Effector CD4-positive, alpha-beta T cell (primary cell): Measurements from ENCODE around the gene BPIFB6.

Source experiments
- DNase-seq: peaks from one replicate; pipeline ENCODE4 v3.0.0-alpha.2; 2020

Gene BPIFB6

DNA sequence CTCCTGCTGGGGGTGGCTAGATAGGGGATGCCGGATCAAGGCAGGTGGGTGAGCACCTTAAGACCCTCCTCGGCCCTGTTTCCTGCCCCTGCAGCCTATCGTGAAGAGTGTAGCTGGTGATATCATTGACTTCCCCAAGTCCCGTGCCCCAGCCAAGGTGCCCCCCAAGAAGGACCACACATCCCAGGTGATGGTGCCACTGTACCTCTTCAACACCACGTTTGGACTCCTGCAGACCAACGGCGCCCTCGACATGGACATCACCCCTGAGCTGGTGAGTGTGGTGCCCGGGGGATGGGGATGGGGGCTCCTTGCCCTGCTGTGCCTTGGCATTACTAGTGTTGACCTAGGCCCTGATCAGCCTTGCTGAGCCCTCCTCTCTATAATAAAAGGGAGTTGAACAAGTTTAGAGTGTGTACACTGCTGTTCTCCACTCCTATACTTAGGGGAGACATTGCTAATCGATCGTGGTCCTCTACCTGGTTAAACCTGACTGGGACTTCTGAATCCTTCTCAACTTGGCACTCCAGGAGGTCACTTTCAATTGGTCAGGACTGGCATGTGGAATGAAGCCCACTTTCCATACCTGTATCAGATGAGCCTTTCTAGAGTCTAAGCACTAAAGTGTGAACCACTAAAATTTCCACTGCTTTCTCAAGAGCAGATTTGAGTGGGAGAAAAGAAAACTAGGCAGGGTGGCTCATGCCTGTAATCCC is 33.3 kb downstream of the BPIFB6 start:
- DNase-seq: no peak

DNA sequence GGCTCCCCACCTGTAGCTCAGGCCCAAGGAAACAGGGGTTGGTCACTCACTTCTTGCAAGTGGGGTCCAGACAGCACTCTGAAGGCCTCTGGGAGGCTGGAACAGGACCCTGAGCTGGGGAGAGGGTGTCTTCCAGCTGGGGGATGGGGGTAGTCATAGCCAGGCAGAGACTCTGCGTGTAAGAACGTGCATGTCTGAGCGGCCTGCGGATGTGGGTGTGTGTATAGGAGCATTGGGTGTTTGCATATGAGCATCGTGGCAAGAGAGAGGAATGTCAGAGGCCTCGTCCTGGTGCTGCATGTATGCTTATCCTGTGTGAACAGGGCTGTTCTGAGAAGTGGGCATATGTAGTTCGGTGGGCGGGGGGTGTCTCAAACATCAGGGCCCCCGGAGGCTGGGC is 34.3 kb downstream of the BPIFB6 start:
- no peak for DNase-seq

DNA sequence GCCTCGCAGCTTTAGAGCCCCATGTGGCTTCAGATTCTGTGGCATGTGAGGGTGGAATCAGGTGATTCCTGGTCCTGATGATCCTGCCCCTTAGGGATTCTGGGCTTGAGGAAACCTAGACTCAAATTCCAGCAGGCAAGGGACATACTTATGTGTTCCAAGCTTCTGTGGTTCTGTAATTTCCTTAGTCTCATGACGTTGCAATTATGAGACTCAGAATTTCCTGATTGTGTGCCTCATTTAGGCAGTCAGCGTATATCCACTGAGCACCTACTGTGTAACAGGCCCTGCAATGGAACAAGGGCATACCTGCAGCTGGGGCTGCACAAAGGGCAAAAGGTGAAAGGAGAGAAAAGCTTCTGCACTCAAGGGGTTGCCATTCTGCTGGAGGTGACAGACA is 36.4 kb downstream of the BPIFB6 start:
- DNase-seq: no peak

DNA sequence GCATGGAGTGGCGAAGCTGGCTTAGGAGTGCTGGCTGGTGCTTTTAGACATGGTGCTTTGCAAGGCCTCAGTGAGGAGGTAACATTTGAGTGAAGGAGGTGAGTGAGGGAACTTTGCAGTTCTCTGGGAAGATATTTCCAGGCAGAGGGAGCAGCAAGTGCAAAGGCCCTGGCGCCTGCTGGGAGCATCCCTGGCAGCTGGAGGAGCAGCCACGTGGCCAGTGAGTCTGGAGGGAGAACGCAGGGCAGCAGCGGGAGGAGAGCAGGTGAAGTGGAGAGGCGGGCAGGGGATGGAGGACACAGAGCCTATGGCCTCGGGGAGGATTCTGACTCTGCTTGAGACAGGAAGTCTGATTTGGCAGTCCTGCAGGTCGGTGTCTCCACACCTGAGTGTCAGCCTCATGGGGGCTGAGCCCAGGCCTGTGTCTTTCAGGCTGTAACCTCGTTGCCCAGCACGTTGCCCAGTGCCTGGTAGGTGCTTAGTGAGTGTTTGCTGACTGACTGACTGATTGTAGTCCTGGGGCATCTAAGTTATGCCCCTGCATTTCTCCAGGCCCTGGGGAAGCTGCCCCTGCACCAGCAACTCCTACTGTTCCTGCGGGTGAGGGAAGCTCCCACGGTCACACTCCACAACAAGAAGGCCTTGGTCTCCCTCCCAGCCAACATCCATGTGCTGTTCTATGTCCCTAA is 36.9 kb downstream of the BPIFB6 start:
- DNase-seq: no peak

DNA sequence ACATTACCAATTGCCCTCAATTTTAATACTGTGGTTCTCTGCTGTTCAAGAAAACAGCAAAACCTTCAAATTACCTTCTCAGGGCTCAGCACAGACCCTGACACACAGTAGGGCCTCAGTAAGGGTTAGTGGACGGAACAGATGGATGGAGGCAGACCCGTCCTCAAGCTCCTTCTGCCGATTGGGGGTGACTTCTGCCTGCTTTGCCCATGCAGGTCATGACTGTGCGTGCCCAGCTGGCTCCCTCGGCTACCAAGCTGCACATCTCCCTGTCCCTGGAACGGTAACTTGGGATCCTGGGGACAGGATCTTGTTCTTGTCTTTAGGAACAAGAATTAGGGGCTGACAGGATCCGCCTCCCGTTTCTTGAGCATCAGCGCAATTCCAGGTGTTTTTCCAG is 38.2 kb downstream of the BPIFB6 start:
- no peak for DNase-seq

DNA sequence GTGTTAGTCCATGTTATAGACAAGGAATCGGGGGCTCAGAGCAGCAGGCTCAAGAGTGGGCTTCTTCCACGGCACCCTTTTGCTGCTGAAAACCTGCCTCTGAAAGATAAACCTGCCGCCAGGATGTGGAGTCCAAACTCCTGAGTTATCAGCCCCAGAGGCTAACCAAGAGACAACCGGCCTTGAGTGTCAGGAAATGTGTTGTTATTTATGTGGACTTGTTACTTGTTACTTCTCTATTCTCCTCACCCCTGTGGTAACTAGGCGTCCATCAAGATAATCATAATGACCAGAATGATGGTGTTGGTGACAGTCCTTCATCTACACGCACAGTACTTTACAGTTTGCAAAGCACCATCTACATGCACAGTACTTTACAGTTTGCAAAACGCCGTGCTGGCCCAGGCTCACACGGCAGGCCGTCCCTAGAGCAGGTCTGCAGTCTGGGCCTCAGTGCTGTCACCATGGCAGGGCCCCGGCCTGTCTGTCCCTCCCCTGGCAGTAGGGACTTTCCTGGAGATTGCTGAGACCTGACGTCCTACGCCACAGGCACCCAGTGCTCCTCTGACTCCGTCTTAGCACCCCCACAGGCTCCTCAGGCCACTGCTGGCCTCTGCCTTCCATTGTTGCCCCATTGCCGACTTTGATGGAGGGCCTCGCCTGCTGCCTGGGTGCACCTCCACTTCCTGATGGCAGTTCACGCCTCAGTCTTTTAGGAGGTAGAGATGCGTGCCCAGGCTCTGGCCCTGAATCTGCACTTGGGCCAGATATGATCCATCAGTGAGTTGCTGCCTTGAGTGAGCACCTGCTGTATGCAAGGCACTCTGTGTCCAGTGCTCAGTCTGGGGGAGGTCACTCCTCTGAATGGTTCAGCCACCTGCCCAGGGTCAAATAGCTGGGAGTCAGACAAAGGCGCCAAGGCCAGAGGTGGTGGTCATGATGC is 38.9 kb downstream of the BPIFB6 start:
- DNase-seq: no peak

DNA sequence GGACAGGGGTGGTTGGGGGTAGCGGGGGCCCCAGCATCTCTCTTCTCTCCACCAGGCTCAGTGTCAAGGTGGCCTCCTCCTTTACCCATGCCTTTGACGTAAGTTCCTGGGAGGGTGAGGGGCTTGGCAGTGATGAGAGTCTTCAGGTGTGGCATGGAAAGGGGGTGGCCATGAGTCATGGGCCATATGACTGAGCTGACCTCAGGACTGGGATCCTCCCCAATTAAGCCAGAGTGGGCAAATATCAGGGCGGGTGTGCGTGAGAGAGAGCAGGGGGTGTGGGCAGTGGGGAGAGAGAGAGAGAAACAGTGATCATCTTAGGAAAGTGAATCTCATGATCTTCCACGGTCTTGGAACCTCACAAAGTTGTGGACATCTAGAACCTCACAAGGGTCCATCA is 39.8 kb downstream of the BPIFB6 start:
- DNase-seq: no peak

DNA sequence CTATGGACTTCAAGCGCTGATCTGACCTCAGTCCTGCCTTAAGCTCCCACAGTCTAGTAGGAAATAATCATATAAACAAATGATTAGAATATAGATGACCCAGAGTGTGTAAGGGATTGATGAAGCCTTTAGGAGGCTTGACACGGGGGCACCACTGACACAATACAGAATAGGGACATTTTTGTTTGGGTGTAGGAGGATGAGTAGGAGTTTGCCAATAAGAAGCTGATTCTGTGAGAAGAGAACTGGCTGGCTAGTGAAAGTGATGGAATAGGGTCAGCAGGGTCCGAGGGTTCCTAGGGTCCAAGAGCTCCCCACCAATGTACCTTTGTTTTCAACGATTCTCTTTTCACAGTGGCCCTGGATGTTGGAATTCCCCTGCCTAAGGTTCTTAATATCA is 40.9 kb downstream of the BPIFB6 start:
- no peak for DNase-seq

DNA sequence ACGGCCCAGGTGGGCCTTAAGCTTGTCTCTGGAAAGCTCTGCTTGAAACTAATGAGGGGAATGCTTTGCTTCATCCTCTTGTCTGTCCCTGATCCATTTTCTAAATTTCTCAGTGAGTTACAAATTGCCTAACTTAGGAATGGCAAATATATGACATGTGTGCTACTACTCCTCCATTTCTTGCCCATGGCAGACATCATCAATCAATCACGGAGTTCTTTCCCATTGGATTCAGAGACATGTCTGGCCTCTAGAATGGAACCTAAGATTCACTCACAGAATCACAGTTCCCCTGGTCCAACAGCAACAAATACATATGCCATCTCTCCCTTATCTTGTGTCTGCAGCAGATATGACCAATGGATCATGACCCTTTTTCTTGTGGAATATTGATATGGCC is 41.4 kb downstream of the BPIFB6 start:
- DNase-seq: no peak

DNA sequence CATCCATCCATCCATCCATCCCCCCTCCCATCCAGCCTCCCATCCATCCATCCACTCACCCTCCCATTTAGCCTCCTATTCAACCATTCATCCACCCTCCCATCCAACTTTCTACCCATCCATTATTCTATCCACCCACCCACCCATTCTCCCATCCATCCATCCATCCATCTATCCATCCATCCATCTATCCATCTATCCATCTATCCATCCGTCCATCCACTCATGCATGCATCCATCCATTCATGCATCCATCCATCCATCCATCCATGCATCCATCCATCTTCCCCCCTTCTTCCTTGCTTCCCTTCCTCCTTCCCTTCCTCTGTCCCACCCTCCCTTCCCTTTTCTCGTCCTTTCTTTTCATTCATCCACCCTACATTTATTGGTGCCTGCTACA is 43.2 kb downstream of the BPIFB6 start:
- DNase-seq: no peak

DNA sequence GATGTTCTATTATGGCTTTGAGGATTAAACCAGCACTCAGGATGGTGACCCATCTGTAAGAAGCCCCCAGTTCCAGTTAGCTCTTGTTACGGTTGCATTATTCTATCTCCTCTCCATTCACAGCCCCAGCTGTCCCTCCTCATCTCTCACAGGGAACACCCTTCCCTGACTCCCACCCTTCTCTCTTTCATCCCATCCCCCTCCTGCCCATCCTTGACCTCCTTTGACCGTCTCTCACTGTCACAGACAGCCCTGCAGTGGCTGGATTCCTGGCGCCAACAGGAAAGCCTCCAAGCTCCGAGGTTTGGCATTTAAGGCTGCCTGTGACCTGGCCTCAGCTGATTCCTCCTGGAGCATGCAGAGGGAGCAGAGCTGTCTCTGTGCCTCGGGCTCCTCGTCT is 43.8 kb downstream of the BPIFB6 start:
- no peak for DNase-seq

DNA sequence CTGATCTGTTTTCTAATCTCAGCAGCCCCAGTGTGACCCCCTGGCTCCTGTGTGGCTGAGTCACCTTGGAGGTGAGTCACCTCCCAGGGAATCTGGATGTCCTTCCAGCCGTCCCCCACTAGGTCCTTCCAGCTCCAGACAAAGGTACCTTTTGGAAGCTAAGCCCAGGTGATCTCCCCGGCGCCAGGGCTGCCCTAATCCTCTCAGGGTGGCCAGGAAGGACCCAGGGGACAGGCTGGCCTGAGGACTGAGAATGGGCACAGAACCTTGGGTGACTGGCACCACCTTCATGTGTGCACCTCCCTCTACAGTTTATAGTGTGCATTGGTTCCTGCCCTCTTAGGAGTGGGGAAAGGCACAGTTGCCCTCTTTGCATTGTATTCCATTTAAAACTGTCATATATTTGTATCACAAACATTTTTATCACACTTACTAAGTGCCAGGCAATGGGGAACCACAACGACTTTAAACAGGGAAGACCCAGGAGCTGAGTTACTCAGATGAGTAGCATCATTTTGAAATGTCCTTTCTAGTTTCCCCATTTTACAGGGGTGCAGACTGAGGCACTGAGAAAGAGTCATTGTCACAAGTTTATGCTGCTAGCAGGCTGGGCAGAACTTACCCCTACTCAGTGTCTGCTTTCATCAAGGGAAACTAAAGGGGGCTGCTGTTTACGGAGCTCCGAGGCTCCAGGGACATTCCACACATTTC is 45.4 kb downstream of the BPIFB6 start:
- no peak for DNase-seq

DNA sequence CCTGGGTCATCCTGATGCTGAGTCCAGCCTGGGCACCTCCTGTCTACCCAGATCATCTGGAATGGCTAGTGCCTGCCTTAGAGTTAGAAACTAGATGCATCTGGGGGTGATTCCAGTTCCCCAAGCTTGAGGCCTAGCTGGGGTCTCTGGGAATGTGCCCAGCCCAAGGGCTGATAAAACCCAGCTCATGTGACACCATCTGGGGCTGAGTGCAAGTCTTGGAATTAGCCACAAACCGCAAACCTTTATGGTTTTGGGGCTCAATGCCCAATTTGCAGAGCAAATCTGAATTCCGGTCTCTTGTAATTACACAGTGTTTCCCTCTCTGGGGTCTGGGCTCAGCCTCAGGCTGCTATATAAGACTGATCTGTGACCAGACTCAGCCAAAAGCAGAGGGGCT is 47.8 kb downstream of the BPIFB6 start, which contains the start of gene BPIFB4:
TSS of gene BPIFB4 (plus strand) at position 385 of the 400 bp plus-strand sequence. CDS start 1,884 bp downstream, outside the sequence.
- no peak for DNase-seq

DNA sequence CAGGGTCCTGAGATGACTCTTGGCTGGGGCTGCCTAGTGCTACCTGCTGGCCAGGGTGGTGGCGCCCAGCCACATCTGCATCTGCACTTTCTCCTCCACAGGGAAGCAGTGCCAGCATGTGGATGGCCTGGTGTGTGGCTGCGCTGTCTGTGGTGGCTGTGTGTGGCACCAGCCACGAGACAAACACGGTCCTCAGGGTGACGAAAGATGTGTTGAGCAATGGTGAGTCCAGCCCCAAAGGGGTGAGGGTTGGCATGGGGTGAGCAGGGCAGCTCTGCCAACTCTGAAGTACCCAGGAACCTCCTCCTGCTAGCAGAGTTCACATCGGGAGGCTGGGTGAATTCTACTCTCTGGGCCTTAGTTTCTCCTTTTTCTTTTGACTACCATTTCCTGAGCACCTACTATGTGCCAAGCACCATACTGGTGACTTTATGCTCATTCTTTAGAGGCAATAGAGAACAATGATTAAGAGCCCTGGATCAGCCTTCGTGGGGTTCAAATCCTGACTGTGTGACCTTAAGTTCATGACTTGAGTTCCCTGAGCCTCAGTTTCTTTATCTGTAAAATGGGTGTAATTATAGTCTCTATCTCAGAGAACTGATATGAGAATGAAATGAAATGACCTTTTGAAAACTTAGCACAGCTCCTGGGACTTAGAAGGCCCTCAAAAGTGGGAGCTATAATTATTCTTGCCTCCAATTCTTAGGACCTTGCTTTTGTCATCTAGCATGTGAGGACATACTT is 50.1 kb downstream of the BPIFB6 start:
- DNase-seq: no peak

DNA sequence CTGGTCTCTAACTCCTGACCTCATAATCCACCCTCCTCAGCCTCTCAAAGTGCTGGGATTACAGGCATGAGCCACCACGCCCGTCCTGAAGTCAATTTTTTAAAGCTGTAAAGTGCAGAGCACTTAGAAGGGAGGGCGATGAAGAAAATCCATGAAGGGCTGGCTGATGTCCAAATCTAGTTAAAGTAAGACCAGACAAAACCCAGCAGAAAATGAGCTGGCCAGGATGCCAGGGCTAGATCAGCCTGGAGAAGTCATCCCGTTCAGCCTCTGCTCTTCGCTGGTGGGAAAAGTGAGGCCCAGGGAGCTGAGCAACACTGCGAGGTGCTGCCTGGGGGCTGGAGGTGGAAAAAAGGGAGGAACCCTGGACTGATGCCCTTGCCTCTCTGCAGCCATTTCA is 51.1 kb downstream of the BPIFB6 start:
- no peak for DNase-seq

DNA sequence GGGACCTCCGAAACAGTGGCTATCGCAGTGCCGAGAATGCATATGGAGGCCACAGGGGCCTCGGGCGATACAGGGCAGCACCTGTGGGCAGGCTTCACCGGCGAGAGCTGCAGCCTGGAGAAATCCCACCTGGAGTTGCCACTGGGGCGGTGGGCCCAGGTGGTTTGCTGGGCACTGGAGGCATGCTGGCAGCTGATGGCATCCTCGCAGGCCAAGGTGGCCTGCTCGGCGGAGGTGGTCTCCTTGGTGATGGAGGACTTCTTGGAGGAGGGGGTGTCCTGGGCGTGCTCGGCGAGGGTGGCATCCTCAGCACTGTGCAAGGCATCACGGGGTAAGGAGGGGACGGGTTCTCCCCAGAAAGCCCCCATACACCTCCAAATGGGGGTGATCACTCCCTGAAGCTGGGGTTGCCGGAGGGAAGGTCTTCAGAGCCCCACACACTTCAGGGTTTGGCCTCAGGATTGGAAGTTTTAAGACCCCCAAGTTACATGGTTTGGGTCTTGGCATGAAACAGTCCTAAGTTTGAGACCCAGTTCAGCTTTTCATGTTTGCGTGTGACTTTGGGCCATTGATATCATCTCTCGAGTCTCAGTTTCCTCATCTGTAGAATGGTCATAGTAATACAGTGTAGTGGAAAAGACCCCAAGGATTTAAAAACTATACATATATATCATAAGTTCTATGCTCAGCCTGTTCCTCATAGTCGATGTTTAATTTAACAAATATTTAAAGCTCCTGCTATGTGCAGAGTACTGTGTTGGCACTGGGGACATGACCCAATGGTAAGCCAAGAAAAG is 52.3 kb downstream of the BPIFB6 start:
- no peak for DNase-seq

DNA sequence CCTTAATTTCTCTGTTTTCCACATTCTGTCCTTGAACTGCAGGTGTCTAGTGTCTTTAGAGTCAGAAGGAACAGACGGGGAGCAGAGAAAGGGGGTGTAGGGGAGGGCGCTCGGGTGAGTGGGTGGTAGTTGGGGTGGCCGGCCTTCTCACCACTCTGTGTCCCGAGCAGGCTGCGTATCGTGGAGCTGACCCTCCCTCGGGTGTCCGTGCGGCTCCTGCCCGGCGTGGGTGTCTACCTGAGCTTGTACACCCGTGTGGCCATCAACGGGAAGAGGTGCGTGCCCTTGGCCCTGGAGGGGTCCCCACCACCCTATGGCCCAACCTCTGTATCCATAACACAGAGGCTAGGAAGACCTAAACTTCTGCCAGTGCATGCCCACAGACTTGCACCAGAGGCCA is 53.3 kb downstream of the BPIFB6 start:
- DNase-seq: no peak

DNA sequence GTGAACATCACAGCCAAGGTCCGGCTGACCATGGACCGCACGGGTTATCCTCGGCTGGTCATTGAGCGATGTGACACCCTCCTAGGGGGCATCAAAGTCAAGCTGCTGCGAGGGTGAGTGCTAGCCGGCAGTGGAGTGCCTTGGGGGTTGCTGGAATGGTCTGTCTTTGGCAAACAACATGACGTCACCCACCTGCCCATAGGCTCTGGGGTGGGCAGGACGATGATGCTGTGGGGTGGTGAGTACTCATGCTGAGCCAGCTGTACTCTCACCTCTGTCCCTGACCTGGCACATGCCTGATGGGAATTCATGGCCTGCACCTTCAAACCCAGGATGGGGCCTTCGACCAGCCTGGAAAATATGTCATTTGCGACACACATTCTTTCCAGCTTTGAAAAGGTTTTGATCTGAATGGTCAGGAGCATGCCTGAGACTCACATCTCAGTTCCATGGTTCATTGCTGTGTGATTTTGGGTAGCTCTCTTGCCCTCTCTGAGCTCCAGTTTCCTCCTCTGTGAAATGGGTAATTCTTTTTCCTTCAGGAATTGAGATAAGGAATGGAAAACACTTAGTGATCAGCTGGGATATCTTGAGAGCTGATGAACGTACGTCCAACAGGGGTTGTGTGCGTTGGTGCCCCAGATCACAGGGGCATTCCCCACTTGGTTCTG is 54.7 kb downstream of the BPIFB6 start:
- DNase-seq: no peak

DNA sequence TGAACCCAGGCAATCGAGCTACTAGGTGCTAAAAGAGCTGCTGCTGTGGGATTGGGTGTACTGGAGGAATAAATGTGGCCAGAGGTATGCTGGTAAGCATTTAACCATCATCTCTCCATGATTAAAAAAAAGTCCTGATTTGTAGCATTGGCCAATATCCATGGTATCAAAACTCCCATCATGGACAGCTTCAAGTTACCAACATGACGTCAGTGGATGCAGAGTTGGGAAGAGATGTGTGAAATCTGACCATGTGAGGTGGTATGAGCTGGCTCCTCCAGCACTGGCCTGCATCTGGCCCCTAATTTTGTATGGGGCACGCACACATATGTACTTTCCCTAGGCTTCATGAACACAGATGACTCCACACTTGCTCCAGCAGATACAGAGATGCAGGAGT is 59.7 kb downstream of the BPIFB6 start:
- DNase-seq: no peak

DNA sequence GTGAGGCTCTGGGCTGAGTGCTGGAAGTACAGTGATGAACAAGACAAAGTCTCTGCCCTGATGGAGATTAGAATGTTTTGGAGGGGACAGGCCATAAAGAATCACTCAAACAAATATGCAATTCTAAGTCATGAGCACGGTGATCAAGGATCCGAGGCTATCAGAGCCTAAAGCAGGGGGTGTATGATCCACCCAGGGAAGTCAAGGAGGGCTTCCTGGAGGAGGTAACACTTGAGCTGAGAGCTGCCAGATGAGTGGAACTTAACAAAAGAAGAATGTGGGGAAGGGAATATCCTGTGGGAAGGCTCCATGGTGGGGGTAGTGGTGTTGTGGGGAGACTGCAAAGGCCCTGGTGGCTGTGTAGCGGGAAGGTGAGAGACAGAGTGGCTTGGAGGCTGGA is 60.2 kb downstream of the BPIFB6 start:
- DNase-seq: no peak

DNA sequence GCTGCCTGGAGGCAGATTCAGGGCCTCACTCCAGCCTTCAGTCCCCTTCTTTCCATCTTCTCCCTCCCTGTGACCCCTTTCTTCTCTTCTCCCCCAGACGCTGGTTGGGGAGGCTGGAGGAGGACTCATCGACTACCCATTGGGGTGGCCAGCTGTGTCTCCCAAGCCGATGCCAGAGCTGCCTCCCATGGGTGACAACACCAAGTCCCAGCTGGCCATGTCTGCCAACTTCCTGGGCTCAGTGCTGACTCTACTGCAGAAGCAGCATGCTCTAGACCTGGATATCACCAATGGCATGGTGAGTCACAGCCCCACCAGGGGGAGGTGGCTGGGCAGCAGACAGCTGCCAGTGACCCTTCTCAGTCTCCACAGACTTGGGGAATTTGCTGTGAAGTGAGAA is 60.9 kb downstream of the BPIFB6 start:
- no peak for DNase-seq
